GM18909 (cell line): ENCODE measurements around the gene ISG20L2.

Experiments used
- ATAC-seq: cut with Tn5 transposase; IDR thresholded peaks from one replicate; pipeline ENCODE4 v1.9.1; 2021; ENCODE audit warnings: mild to moderate bottlenecking; ENCODE audit not compliant: unreplicated experiment, poor library complexity

Gene ISG20L2

DNA sequence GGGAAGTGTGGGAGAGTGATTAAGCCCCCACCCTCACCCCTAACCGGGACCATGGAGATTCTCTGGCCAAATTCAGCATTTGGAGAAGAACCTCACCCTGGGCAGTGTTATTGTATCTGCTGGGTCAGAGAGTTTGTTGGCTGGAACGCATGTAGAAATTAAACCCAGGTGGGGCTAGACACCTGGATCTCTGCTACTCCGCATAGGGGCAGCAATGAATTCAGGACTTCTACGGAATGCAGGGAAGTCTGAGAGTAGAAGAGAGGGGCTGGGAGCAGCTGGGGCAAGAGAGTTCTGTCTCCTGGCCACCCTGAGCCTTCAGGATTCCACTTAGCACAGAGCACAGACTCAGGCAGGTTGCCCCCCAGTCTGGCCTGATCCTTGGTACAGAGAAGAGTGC, 19.5 kb downstream of the ISG20L2 start:
- ATAC-seq = no peak

- no peak for ATAC-seq
Observed at GRCh38 chr1:156708218-156708661, 20.3 kb downstream of the ISG20L2 start.

GRCh38 chr1:156707417-156708217, 20.9 kb downstream of the ISG20L2 start:
- ATAC-seq = no peak

DNA sequence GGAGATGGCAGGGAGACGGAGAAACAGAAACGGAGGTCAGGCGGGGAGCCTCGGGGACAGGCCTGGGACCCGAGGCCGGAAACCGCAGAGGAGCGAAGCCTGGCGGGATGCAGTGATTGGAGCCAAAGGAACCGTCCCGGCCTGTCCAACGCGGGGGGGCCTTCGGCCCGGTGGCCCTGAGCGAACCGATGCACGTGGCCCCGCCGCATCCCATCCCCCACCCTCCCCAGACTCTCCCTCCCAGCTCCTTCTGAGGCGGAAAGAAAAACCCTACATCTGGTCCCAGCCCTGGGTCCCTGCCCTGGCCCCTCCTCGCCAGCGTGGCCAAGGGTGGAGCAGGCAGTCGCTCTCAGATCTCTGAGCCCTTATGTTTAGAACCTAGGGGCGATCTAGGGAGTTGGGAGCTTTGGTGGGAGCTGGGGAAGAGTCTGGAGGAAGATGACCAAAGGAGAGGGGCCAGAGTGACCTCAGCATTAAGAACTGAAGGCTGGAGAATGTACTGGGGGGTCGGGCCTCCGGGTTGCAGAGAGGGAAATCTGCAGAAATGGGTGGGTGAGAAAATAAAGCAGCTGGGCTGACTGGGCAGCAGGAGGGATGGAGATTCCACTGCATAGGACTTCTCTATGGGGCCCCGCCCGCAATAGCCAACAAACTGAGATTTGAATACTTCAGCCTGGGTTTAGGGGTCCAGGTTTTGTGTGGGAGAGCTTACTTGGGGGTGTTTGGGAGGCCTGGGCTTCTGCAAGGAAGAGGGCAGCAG, 21.7 kb downstream of the ISG20L2 start:
- no peak for ATAC-seq

GRCh38 chr1:156705918-156706656, 22.5 kb downstream of the ISG20L2 start:
- ATAC-seq = peak; percentile 44

GRCh38 chr1:156705321-156705917, 23.1 kb downstream of the ISG20L2 start, which contains the start of gene CRABP2:
CRABP2 (minus strand) TSS chr1:156705583; CDS start chr1:156705446, 137 bp downstream.
- no peak for ATAC-seq

DNA sequence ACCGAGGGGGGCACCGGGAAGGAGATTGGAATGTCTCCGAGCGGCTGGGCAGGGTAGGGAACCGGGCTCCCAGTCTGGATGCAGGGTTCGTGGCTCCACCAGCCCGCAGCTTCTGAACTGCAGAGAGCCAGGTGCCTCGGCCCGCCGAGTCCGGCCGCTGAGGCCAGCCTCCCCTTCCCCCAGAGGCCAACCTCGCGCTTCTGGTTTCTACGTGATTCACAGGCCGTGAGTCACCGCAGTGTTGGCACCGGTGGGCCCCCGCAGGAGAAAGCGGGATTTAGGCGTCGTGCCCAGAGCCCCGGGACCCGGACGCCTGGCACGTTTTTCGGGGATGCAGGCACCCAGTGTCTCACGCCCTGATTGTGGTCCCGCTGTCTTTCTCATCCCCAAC, 23.6 kb downstream of the ISG20L2 start:
- no peak for ATAC-seq

DNA sequence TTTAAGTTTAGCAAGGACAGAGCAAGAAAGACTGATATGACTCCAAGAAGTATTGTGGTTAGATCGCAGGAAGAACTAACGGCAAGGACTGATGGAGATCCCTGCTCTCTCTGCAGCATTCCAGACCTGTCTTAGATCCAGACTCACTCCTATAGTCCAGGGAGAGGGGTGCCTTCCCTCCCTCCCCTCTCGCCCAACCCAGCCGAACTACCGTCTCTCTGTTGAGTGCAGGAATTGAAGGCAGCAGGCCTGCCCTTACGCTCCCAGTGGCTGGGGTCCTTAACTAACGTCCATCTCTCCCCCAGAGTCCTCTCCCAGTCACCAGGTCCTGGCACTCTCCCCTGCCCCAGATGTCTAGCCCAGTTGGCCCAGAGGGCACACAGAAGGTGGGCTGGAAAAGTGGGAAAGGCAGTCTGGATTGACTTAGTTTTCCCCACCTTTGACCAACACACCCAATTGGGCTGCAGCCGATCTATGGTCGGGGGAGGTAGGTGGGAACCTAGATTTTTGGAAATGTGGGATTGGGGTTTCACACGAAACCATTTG, 24.3 kb downstream of the ISG20L2 start:
- no peak for ATAC-seq

DNA sequence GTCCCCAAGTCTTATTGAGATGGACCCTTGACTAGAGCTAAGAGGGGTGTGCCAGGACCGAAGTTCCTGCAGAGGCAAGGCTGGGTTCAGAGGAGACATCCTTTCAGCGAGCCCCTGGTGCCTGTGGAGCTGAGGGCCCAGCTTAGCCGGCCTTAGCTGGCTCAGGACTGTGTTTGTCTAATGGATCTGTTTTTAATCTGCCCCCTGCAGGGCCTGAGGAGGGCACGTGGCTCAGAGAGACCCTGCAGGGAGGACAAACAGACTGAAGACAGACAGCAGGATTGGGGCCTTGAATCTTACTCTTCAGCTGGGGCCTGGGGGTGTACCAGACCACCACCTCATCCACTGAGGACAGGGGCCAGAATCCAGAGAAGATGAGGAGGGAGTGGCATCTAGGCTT, 24.8 kb downstream of the ISG20L2 start:
- no peak for ATAC-seq

GRCh38 chr1:156703336-156703735, 25.2 kb downstream of the ISG20L2 start:
- no peak for ATAC-seq

DNA sequence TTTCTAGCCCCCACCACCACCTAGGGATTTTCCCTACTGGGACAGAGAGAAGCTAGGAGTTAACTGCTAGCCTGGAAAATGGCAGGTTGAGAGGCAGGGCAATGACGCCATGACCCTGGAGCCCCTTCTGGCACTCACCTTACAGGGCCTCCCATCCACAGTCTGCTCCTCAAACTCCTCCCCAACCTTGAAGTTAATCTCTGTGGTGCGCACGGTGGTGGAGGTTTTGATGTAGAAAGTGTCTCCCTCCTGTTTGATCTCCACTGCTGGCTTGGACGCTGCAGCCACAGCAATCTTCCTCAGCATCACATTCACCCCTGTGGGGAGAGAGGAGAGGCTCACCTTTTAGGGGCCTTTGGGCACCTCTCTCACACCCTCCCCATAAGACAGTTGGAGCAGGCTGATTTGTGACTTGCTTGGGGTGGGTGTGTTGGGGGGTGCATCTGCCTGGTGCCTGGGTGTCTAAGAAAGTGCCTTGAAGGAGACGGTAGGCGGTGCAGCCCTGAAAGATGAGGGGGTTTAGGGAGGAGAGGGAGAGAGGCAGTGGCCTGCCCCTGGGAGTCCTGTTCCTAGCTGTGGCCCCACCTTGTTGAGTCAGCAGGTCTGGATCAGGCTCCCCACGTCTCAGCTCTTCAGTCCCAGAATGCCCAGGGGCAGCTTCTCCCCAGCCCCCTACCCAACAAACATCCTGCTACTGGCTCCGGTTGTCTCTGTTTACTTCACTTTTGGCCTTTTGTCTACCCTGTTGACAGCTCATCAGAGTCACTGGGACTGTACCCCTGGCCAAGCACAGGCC, 27.6 kb downstream of the ISG20L2 start:
- no peak for ATAC-seq

DNA sequence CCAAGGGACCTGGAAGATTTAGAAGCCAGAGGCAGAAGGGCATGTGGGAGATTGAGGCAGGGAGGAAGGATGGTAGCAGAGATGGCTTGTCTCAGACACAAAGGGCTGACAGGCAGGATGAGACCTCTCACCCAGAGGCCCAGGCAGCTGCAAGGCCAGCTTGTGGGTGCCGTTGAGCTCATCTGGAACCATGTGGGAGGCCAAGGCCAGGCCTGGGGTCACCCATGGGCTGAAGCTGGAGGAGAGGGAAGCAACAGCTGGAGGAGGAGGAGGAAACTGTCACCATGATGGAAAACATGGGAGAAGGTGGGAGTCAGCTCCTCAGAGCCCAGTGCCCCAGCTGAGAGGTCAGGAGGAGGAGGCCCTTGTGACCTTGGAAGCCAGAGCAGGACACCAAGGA, 29.6 kb downstream of the ISG20L2 start:
- no peak for ATAC-seq

- no peak for ATAC-seq
Observed at GRCh38 chr1:156697481-156697880, 31.1 kb downstream of the ISG20L2 start.

DNA sequence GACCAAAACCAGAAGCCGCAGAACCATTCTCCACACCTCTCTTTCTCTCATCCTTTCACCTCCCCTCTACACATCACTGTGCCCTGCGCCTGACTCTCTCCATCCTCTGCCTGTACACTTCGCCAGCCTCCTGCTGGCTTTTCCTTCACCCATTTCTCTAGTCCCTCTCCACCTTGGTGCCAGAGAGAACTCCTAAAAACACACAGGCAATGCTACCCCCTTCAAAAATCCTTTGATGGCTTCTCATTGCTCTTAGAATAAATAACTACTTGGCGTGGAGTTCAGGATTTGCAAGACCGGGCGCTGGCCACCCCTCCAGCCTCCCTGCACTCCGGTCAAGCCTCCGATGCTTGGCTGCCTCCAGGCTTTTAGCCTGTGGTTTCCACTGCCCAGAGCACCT, 31.8 kb downstream of the ISG20L2 start:
- no peak for ATAC-seq

DNA sequence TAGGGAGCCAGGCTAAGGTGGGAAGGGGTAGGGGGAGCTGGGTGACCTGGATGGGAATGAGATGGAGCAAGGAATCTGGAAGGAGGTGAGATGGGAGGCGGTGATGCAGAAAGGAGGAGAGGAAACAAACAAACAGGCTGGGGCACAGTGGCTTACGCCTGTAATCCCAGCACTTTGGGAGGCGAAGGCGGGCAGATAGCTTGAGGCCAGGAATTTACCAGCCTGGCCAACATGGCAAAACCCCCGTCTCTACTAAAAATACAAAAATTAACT, 33.9 kb downstream of the ISG20L2 start:
- no peak for ATAC-seq

DNA sequence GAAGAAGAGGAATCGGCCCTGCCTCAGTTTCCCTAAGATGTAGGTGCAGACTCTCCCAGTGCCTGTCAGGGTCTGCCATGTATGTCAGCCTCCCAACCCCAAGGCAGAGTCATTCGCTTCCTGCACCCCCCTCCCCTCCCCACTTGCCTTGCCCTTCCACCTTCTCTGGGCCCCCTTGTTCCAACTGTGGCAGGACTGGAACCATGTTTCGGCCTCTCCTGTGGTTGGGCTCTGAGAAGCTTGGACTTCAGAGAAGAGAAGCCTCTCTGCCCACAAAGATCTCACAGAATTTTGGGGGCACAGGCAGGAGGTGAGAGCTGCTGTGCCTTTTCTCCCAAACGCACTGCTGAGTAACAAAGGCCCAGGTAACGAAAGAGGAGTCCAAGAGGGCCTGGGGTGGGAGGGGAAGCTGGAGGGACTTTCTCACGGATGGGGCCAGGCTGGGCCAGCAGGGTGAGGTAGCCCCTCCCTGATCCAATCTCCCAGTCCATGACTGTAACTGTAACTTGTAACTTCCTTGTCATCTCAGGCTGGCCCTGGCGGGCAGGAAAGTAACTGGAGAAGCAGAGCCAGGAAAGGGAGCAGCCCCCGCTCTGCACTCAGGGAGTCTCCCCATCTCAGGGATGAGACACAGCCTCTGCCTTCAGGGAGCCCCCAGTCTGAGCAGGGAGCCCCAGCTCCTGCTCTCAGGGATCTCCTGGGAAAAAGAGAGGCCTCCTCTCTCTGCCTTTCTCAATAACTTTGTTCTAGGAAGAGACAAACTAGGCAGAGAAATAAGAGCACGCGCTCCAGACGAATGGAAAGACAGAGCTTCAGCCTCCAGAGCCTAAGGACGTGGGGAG, 34.5 kb downstream of the ISG20L2 start:
- ATAC-seq = no peak

DNA sequence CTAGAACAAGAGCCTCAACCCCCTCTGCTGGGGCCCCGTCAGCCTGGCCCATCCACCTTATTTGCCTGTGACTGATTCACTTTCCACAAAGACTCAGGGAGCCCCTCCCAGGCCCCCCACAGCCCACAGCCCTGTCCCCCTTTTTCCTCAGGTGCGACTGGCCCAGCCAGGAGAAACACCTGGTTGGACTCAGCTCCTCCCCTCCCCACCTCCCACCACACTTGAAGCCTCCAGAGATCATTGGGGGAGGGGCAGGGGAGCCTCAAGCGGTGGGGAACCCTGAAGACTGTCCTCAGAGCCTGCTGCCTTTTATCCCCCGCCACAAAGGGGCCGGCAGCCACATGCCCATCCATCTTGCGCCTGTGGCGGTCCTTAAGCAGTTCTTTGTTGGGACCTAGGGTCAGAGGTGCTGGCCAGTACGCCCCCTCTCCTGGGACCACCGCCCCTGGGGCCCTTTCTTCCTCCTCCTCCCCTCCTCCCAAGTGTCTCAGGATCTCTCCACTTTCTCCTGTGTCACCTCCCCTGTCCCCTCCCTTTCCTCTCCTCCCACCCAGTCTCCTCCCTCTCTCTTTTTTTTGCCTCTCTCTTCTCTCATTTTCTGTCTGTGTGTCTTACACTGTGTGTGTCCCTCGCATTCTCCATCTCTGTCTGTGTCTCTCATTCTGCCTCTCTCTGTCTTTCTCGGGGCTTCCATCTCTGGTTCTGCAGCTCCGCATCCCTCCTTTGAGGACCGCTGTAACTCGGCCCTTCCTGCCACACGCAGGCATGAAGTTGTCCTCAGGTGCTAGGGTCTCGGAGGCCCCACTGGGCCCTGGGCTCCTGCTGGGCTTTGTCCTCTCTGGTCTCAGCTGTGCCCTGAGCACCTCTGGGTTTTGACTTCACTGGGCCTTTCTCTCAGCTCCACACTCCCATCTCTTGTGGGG, 35.4 kb downstream of the ISG20L2 start:
- ATAC-seq = no peak

GRCh38 chr1:156692441-156692924, 36.1 kb downstream of the ISG20L2 start:
- ATAC-seq = no peak
